T-helper 2 cell (primary cell): ENCODE data around the gene AGGF1.
A peak's percentile ranks its signal among the peaks of the same experiment; 100 is the strongest.
"Not testable (repeated sequence)": the region's sequence is repeated elsewhere in the genome, so short reads cannot be mapped to it uniquely, and the experiment has no call there.

Experiments used
- DNase-seq, 5 experiments: peaks; one replicate each; pipeline versions ENCODE4 v3.0.0 to v3.0.0-alpha.2; 2012 to 2022

AGGF1 gene

GRCh38 chr5:77024490-77024889 lies 5.7 kb upstream of the AGGF1 start:
- DNase-seq: no peak

- no peak for DNase-seq
Measured at GRCh38 chr5:77028631-77029375, 1.4 kb upstream of the AGGF1 start.

- no peak for DNase-seq
Measured at GRCh38 chr5:77029376-77029885, 773 bp upstream of the AGGF1 start.

GRCh38 chr5:77031891-77032290 lies 1.7 kb downstream of the AGGF1 start:
- peak in 1 of 5 experiments; percentile 19 for DNase-seq

DNA sequence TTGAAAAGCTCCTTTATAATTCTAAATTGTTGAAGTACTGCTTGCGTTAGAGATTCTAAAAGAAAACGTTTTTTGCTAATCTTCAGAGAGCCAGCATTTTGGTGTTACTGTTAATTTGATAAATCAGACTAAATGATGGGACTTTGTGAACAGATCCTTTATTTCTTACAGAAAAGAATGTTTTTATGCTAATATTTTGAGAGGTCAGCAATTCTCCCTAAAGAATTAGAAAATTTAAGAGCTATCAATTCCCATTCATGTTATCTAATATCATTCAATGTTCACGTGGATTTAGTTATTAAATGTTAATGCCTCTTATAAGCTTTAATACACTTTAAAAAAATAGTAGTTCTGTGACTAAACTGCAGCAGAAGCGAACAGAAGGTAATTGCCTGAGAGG lies 2.4 kb downstream of the AGGF1 start:
- DNase-seq: no peak

DNA sequence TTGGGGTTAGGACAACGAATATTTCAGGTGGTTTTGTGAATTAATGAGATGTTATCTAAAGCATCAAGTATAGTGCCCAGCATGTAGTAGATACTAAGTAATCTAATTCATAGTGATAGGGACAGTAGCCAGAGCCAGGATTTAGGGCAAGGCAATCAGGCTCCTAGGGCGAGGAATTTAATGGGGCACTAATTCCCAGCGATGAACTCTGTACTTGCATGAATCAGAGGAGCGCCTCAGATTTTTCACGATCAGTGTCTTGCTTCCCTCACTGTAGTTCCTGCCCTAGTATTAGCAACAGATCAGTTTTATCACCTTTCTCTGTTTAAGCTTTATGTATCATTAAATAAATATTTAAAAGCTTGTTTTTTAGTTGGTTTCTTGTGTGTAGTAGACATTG lies 3.1 kb downstream of the AGGF1 start:
- DNase-seq: no peak

GRCh38 chr5:77035950-77036349 lies 5.7 kb downstream of the AGGF1 start:
- no peak for DNase-seq

DNA sequence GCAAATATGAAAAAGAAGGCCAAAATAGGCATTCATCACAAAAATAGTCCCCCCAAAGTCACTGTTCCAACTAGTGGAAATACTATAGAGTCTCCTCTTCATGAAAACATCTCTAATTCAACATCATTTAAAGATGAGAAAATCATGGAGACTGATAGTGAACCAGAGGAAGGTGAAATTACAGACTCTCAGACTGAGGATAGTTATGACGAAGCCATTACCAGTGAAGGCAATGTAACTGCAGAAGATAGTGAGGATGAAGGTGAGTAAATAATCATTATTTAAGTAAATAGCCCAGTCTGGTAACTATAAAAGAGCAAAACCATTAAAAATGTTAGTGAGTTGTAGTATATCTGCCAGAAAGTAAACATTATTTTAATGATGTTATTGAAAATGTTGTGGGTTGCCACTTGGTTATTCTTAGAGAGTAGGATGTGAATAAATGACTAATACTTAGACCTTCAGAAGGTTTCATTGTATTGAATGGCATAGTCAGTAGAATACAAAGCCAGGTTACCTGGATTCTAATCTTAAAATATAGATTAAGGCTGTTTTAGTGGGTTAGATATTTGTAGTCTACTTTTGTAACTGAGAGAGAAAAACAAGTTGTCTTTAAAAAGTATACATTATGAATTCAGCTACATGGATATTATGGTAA lies 16.3 kb downstream of the AGGF1 start:
- peak in 1 of 5 experiments; percentile 45 for DNase-seq

DNA sequence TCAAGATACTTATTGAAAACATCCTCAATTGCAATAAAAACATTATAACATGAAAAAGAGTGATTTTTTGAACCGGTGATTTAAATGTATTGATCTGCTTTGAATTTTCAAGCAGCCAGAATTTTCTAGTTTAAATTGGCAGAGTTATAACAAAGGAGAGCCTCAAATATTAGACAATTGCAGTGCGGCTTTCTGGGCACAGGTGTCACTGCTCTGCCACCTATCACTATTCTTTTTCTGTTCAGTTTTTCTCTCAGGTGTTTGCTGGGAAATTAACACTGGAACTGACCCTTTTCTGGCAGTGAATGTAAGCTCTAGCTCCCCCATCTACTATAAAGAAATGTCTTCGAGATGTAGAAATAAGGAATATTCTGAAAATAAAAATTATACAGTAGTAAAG lies 33.8 kb downstream of the AGGF1 start:
- no peak for DNase-seq

GRCh38 chr5:77065256-77065655 lies 35.1 kb downstream of the AGGF1 start:
- DNase-seq: no peak

- no peak for DNase-seq
Measured at GRCh38 chr5:77066184-77066583, 36.0 kb downstream of the AGGF1 start.

GRCh38 chr5:77066823-77067442 lies 36.7 kb downstream of the AGGF1 start:
- DNase-seq: peak in 1 of 5 experiments; percentile 48

DNA sequence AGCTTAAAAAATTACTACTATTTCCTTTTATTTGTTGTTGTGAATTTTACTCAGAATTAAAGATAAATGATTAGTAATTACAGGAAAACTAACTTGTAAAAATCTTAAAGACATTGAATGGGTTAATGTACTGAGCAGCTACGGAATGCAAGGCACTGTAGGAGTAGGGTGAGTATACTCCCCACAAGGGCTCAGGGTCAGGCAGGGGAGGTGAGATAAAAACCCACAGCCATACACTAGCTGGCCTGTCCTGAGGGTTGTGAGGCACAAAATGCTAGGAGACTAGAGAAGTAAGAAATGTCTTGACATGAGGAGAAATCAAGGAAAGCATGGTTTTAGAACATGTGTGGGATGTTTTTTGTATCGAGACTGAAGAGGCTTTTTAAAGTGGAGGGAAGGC lies 43.5 kb downstream of the AGGF1 start:
- no peak for DNase-seq

DNA sequence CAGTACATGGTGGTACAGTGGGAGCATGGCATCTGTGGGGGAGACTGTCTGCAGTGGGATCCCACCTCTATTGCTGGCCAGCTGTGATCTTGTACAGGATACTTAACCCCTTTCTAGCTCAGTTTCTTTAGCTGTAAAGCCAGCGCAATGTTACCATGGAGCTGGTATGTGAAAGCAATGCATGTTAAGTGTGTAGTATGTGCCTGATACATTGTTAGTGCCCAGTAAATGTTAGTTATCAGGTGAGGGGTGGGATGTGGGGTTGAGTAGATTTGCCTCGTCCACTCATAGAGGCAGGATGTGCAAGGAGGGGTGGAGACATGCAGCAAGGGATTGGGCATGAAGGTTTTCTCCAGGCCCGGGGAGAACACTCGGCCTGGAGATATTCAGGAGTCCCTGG lies 44.5 kb downstream of the AGGF1 start:
- no peak for DNase-seq

DNA sequence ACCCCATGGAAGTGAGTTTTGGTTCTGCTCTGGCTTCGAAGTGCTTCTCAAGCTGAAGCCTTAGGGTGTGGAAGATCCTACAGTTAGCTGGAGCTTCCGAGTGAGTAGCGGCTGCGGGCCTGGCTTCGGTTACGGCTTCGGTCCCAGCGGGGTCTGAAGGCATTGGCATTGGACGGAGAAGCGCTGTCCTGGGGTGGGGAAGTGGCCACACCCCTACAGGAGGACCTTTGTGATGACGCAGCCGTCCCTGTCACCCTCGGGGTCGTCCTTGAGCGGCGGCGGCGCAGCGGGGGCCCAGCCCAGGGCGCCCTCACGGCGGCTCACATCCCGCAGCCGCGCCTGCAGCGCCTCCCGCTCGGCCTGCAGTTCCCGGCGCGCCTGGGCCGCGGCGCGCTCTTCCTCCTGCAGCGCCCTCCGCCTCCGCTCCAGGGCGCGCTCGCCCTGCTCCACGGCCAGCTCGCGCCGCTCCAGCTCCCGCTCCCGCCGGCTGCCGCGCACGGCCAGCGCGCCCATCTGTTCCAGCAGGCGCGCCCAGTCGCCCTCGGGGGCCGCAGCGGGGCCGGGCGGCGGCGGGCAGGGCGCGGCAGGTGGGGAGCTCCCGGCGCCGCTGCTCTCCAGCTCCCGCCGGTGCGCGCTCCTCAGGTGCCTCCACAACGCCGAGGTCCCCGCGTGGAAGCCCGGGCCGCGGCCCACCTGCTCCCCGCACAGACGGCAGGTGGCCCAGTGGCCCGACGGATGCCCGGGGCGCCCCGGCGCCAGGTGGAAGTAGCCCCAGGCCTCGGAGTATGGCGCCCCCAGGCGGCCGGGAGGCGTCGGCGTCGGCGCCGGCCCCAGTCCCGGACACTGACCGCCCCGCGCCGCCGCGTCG lies 47.0 kb downstream of the AGGF1 start:
- DNase-seq: peak; percentile 12 to 68 (median 27)

- no peak for DNase-seq
Measured at GRCh38 chr5:77077829-77078176, 47.6 kb downstream of the AGGF1 start.

DNA sequence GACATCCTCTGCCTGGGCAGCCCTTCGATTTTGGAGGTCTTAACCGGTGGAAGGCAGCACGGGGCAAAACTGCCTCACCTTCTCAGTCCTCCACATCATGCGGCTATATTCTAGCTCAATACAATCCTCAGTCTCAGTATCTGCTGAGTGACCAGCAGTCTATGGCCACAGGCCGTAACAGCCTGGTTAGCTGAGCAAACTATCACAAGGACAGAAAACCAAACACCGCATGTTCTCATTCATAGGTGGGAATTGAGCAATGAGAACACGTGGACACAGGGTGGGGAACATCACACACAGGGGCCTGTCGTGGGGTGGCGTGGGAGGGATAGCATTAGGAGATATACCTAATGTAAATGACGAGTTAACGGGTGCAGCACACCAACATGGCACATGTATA lies 50.3 kb downstream of the AGGF1 start:
- DNase-seq: not testable (repeated sequence)

GRCh38 chr5:77080905-77081304 lies 50.7 kb downstream of the AGGF1 start:
- no peak for DNase-seq

- no peak for DNase-seq
Measured at GRCh38 chr5:77082280-77082679, 52.1 kb downstream of the AGGF1 start.

- DNase-seq: no peak
Measured at GRCh38 chr5:77083088-77083487, 52.9 kb downstream of the AGGF1 start.

DNA sequence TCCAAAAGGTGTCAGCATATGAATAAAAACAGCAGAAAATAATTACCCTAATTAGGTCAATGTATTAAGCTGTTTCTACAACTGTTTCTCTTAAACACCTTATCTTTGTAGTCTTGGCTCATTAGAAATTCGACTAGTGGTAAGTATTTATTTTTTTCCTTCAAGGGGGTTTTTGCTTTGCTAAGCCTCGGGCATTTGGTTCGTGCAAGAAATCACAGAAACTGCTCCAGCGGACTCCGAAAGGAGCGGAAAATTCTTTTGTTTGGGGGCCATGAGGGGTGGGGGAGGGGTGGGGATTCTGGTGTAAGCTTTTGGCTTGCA lies 56.1 kb downstream of the AGGF1 start:
- no peak for DNase-seq

GRCh38 chr5:77086689-77087483 lies 56.7 kb downstream of the AGGF1 start, which contains the start of gene ZBED3:
Gene ZBED3, minus strand, starts transcription at chr5:77087285. Its CDS starts 9,407 bp downstream, at chr5:77077878.
- peak; percentile 11 to 77 (median 32) for DNase-seq
